Neural progenitor cell (in vitro differentiated cells): ENCODE data around the gene OR2AG2.

Source experiments
- CTCF ChIP-seq: fragments of 200-600 bp; sonication (generic); IDR thresholded peaks from 2 replicates; pipeline ENCODE4 v1.5.1; 2017; ENCODE audit warnings: antibody characterized with exemption, mild to moderate bottlenecking
- EZH2phosphoT487 ChIP-seq: fragments of 200-600 bp; sonication (generic); IDR thresholded peaks from 2 replicates; pipeline ENCODE4 v1.6.1; 2017; ENCODE audit warnings: antibody characterized with exemption

GRCh38 chr11:6724013-6724412 is 47.8 kb downstream of the OR2AG2 start:
- no peak for TF ChIP-seq CTCF
- no peak for TF ChIP-seq EZH2phosphoT487
